ENCODE results near the gene TRIP13.
"Not testable (repeated sequence)": the region's sequence is repeated elsewhere in the genome, so short reads cannot be mapped to it uniquely, and the experiment has no call there.

Gene TRIP13

GRCh38 chr5:922436-923280 lies 30.0 kb downstream of the TRIP13 start:
- DNase-seq: no peak

GRCh38 chr5:923281-923873 lies 30.7 kb downstream of the TRIP13 start:
- peak; percentile 72 for DNase-seq

GRCh38 chr5:926417-927171 lies 33.9 kb downstream of the TRIP13 start:
- DNase-seq: peak; percentile 68

- DNase-seq: no peak
These were observed 34.7 kb downstream of the TRIP13 start for GRCh38 chr5:927172-928015.

GRCh38 chr5:929182-929581 lies 36.5 kb downstream of the TRIP13 start:
- DNase-seq: not testable (repeated sequence)

- no peak for DNase-seq
These were observed 36.9 kb downstream of the TRIP13 start for GRCh38 chr5:929596-929995.

GRCh38 chr5:930866-931265 lies 38.2 kb downstream of the TRIP13 start:
- DNase-seq: no peak

- DNase-seq: no peak
These were observed 39.0 kb downstream of the TRIP13 start for GRCh38 chr5:931570-932145.

GRCh38 chr5:932151-932627 lies 39.5 kb downstream of the TRIP13 start:
- DNase-seq: no peak

GRCh38 chr5:932628-933250 lies 40.1 kb downstream of the TRIP13 start:
- no peak for DNase-seq

GRCh38 chr5:933251-933861 lies 40.7 kb downstream of the TRIP13 start:
- no peak for DNase-seq

GRCh38 chr5:933951-934350 lies 41.3 kb downstream of the TRIP13 start:
- not testable (repeated sequence) for DNase-seq

- DNase-seq: not testable (repeated sequence)
These were observed 41.8 kb downstream of the TRIP13 start for GRCh38 chr5:934381-934967.

- DNase-seq: no peak
These were observed 42.9 kb downstream of the TRIP13 start for GRCh38 chr5:935510-936084.

GRCh38 chr5:936149-937144 lies 43.8 kb downstream of the TRIP13 start:
- no peak for DNase-seq

- no peak for DNase-seq
These were observed 44.7 kb downstream of the TRIP13 start for GRCh38 chr5:937151-937924.

GRCh38 chr5:939368-939767 lies 46.7 kb downstream of the TRIP13 start:
- no peak for DNase-seq

- DNase-seq: not testable (repeated sequence)
These were observed 48.1 kb downstream of the TRIP13 start for GRCh38 chr5:940741-941140.

Measured in left hindlimb (tissue), 1 donor.